Measurements from ENCODE around the gene MCOLN1.

Gene MCOLN1

DNA sequence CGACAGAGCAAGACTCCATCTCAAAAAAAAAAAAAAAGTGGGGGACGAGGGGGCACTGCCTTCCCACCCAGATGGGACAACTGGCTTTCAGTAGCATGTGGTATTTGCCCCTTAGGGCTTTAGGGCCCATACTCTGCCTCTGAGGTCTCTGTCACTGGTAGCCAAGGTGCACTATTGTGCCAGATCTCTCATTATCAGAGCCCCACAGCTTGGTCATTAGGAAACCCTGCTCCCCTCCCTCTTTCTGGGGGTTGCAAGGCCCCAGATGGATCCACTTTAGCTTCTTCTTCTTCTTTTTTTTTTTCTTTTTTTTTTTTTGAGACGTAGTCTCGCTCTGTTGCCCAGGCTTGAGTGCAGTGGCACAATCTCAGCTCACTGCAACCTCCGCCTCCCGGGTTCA lies 17.7 kb upstream of the MCOLN1 start:
- DNase-seq = no peak

DNA sequence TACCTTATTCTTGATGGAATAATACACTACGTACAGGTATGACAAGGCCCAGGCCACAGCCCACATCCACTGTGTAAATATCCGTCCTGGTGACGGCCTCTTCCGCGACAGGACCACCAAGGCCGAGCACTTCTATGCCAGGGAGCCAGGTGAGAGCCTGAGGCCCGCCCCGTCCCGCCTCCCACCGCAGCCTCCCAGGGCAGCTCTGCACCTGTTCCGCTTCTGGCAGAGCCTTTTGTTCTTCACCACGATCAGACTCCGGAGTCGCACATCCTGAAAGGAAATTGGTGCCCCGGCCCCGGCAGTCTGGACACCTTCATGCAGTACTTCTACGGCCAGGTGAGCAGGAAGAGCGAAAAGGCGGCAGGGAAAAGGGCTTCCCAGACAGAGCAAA lies 17.1 kb upstream of the MCOLN1 start:
- no peak for DNase-seq

DNA sequence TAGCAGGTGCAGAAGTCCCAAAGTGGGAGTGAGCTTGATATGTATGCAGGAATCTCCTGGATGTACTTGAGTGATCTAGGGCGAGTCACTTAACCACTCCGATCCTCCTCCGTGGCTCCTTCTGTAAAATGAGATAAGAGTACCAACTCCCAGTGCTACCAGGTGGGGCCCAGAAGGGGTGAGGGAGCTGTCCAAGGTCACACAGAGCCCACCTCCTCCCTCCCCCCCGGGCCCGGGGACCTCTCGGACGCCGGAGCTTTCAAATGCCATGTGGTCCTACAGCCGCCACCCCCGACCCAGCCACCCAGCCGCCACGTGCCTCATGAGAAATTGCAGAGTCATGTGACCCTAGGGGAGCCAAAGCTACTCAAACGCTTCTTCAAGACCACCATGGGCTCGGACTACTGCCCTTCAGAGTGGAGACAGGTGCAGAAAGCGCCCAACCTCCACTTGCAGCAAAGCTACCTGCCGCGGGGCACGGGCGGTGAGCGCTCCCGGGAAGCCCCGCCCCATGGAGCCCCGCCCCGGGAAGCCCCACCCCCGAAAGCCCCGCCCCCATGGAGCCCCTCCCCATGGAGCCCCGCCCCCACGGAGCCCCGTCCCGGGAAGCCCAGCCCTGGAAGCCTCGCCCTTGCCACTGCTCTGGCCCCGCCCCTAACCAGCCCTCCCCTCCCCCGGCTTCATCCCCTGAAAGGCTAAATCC lies 16.6 kb upstream of the MCOLN1 start:
- peak; percentile 23 for DNase-seq

DNA sequence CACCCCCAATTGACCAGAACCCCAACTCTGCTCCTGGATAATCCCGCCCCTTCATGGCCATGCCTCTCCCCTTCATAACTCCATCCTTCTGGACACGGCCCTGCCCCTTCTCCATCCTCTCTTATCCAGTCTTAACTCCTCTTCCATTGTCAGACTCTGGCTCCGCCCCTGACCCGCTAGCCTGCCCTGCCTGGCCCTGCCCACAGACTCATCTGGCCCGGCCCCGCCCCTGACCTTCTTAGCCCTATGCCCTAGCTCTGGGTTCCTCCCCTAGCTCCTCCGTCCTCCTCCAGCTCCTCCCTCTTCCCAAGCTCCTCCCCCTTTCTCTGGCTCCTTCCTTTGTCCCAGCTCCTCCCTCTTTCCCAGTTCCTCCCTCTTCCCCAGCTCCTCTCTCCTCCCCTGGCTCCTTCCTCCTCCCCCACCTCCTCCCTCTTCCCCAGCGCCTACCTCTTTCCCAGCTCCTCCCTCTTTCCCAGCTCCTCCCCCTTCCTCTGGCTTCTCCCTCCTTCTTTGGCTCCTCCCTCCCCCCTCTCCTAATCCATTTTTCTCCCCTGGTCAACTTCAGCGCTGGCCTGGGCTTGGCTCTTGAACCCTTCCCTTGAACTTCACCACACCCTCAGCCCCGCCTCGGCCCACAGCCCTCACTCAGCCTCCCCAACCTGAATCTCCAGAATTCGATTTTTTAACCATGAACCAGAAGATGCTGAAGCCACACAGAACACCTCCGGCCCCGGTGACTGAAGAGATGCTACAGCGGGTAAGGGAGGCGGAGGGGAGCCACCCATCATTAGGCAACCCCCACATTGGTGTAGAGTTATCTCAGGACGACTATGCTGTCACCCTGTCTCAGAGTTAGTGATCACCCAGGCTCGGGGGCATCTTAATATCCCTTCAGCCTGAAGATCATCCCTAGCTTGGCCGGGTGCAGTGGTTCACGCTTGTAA lies 15.8 kb upstream of the MCOLN1 start:
- DNase-seq = peak; percentile 70

DNA sequence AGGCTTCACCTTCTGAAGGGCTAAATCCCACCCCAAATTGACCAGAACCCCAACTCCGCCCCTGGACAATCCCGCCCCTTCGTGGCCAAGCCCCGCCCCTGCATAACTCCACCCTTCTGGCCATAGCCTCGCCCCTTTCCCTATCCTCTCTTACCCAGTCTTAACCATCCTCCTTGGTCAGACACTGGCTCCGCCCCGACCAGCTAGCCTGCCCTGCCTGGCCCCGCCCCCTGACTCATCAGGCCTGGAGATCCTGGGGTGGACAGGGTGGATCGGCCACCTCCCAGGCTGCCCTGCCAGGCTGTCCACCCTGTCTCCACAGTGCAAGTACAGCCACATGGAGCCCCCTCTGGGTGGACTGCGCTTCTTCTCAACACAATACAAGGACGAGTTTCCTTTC lies 14.5 kb upstream of the MCOLN1 start:
- DNase-seq = peak; percentile 73

DNA sequence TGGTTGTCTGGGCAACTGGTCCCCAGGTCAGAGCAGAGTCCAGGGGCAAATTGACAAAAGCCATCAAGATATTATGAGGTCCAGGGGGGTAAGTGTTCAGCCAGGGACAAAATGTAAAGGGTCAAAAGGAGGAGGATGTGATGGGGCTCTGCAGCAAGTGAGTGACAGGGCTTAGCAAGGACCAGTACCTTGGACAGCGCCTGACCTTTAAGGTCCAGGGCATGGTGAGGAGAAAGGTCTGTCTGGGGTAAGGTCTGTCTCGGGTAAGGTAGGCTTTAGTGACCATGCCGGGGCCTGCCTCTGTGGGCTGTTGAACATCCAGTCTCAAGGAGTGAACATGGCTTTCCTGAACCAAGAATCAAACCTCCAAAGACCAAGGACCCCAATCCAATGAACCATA lies 12.8 kb upstream of the MCOLN1 start:
- no peak for DNase-seq

DNA sequence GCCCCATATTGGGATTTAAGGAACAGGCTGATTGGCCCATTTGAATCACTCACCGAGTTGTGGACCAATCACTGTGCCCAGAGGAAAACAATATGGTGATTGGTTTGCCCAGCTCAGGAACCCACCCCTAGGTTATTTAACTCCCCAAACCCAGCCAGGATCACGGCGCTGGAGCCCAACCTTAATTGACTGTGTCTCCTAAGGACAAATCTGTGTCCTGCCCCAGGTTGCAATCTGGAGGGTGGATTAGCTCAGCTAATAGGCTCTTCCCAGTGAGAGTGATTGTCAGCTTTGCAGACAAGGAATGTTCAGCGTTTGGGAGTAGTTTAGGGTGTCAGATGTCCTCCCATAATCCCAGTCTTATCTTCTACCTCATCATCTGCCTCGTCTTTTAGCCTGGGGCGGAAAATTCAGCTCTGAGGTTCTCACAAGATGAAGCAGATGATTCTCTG lies 10.0 kb upstream of the MCOLN1 start:
- DNase-seq = no peak

DNA sequence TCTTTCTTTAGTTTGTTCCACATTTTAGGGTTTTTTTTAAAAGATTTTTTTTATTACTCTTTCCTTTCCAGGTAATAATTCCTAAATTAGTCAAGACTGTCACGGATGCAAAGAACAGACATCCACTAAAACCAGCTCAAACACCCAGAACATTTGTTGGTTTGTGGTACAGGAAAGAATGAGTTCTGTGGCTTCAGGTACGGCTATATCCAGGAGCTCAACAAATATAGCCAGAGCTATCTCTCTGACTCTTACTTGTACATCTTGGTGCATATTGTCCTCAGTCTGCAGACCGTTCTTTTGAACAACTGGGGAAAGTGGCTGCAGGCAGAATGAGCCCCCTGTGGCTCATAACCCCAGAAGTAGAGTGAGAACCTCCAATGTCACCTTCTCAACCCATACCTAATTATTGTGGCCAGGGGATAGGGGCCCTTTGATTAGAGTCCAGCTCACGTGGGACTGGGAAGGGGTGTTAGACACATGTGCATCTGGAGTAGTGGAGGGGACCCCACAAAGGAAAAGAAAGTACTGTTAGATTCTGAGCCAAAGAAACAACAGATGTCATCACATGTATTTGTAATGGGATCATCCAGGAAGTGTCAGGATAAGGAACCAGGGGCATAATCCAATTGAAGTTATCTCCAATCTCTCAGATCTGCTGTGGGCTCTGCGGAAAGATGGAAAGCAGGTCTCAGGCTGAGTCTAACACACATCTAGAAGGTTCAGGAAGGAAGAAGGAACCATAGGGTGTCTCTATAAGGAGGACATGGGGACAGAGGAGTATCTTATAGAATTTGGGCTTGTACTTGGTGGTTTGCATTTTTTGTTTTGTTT lies 8.4 kb upstream of the MCOLN1 start:
- DNase-seq = no peak

DNA sequence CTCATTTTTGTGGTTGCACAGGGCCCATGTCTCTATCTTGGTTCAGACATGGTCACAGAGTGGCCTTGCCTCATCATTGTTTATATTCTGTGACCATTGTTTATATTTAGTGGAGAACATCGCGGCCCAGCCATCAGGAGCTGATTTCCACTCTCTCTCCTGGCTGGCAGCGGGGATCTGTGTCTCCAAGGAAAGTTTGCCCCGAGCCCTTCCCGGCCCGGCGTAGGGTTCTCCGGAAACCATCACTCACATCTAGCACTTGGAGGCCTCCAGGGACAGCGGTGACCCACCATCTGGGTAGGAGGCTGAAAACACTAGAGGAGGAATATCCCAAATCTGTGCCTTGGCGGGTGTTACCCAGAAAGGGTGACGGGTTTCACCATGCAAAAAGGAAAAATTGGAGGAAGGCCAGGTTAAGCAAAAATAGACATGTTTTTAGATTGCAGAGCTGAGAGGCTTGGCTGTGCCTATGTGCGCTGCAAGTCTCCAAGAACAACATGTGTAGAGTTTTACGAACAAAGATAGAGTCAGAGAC lies 7.2 kb upstream of the MCOLN1 start:
- DNase-seq = no peak

DNA sequence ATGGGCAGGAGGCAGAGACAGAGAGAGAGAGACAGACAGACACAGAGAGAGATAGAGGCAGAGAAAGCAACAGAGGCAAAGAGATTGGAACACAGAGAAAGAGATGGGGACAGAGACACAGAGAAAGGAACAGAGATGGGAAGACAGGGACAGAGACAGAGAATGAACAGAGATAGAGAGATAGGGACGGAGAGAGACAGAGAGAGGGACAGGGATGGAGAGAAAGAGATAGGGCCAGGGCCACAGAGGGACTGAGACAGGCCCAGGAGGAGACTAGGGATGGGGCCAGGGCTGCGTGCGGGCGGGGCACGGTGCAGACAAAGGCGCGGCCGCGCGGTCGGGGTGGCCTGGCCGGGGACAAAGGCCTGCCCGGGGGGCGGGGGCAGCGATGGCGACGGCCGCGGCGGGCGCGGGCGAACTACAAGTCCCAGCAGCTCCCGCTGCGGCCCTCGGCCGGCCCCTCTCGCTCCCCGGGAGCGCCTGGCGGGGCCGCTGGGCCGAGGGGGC lies 6.7 kb upstream of the MCOLN1 start, which contains the start of gene ZNF358:
Gene ZNF358, plus strand, starts transcription at position 459 of the 507 bp plus-strand sequence. CDS start 3,140 bp downstream, outside the sequence.
- DNase-seq = peak; percentile 38

DNA sequence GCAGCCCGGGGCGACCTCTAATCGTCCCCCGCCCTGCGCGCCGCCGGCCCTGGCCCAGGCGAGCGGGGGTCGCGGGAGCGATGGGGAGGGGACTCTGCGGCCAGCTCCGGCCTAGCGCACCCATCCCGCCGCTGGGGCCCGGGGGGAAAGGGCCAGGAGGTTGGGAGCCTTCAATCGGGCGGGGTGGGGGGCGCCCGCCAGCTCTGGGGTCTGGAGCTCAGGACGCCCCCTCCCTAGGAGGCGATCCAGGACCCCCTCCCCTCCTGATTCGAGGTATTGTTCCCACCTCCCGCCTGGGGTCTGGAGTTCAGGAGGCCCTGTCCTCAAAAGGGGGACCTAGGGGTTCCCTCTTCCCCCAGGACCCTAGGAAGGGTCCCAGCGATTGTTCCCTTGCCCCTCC lies 6.1 kb upstream of the MCOLN1 start:
- DNase-seq = no peak

DNA sequence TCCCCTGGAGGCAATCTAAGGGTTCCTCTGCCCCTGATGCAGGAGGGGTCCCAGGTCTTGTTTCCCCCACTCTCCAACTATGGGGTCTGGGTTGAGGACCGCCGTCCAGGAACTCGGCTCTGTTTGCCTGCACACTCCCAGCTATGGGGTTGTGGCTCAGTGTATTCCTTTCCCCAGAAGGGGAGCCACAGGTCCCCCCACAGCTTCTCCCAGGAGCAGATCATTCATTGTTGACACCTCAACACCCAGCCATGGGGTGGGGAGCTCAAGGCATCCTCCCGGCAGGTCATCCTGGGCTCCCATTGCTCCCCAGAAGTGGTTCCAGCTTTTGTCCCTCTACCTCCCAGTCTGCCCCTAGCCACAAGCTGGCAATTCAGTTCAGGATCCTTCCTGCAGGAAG lies 5.5 kb upstream of the MCOLN1 start:
- no peak for DNase-seq

DNA sequence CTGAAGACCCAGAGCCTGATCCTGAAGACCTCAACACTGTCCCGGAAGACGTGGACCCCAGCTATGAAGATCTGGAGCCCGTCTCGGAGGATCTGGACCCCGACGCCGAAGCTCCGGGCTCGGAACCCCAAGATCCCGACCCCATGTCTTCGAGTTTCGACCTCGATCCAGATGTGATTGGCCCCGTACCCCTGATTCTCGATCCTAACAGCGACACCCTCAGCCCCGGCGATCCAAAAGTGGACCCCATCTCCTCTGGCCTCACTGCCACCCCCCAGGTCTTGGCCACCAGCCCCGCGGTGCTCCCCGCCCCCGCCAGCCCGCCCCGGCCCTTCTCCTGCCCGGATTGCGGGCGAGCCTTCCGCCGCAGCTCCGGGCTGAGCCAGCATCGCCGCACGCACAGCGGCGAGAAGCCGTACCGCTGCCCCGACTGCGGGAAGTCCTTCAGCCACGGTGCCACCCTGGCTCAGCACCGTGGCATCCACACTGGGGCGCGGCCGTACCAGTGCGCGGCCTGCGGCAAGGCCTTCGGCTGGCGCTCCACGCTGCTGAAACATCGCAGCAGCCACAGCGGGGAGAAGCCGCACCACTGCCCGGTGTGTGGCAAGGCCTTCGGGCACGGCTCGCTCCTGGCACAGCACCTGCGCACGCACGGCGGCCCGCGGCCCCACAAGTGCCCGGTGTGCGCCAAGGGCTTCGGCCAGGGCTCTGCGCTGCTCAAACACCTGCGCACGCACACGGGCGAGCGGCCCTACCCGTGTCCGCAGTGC lies 2.9 kb upstream of the MCOLN1 start:
- DNase-seq = no peak

DNA sequence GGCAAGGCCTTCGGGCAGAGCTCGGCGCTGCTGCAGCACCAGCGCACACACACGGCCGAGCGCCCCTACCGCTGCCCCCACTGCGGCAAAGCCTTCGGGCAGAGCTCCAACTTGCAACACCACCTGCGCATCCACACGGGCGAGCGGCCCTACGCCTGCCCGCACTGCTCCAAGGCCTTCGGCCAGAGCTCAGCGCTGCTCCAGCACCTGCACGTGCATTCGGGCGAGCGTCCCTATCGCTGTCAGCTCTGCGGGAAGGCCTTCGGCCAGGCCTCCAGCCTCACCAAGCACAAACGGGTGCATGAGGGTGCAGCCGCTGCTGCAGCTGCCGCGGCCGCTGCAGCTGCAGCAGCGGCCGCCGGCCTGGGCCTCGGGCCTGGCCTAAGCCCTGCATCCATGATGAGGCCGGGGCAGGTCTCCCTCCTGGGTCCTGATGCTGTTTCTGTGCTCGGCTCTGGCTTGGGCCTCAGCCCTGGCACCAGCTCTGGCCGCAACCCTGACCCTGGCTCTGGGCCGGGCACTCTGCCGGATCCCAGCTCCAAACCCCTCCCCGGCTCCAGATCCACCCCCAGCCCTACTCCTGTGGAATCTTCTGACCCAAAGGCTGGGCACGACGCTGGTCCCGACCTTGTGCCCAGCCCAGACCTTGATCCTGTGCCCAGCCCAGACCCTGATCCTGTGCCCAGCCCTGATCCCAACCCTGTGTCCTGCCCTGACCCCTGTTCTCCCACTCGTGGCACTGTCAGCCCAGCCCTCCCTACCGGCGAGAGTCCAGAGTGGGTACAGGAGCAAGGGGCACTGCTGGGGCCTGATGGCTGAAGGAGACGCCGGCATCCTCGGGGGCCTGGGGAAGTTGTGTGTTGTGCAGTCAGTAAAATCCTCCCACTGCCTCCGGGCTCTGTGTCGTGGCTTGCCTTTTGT lies 2.0 kb upstream of the MCOLN1 start:
- no peak for DNase-seq

DNA sequence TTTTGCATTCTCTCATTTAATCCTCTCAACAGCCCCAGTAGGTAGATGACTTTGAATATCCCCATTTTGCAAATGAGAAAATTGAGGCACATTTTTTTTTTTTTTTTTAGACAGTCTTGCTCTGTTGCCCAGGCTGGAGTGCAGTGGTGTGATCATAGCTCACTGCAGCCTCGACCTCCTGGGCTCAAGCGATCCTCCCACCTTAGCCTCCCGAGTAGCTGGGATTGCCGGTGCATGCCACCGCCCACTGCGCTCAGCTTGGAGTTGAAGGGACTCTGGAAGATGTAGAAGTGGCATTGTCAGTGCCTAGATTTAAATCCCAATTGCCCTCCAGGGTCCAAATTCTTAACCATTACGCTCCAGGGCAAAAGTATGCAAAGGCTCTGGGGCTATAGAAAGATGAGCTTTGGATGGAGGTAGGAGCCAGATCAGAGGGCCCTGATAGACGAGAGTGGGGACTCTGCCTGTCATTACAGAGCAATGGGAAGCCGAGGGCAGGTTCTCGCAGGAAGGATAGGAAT lies 813 bp upstream of the MCOLN1 start:
- DNase-seq = no peak

DNA sequence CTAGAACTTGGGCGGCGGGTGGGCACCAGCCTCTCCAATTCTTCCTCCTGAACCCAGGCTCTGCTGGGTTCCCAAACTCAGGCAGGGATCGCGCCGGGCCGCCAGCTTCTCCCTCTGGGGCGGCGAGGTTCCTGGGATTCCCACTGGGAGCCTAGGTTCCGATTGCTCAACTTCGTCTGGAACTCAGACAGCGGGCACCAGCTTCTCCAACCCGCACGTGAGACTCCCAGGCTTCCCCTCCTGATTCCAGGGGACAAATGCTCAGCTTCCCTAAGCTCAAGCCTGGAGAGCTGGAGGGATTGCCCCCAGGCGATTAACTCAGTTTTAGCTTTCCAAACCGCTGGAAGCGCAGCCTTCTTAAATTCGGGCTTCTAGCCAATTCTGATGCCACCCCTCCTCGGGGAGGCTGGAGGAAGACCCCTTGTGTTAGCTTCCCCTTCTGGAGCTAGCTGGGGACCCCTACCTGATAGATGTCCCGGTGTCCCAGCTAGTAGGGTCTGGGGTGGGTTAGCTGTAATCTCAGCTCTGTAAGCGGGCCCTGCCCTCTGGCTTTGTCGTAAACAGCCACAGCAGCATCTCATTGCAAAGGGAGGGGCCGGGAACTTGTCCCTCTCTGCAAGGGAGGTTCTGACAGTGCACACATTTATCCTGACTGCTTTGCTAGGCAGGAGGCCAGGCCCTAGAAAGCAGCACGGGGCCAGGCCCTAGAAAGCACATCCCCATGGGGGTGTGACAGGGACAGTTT lies 671 bp downstream of the MCOLN1 start:
- DNase-seq = no peak

DNA sequence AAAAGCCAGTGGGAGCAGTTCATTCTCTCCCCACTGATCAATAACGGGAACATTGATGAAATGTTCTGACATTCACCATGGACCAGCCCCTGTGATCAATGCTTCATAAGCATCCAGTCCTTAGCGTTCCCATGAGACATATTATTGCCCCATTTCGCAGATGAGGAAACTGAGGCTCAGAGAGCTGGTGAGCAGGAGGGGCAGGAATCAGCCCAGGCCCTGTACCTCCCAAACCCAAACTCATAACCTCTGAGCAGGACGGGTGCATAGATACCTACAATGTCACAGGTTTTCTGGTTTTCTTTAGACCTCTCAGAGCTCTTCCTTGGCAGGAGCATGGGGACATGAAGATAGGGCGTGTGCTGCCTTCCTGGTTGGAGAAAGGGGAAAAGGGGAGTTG lies 2.1 kb downstream of the MCOLN1 start:
- DNase-seq = no peak

DNA sequence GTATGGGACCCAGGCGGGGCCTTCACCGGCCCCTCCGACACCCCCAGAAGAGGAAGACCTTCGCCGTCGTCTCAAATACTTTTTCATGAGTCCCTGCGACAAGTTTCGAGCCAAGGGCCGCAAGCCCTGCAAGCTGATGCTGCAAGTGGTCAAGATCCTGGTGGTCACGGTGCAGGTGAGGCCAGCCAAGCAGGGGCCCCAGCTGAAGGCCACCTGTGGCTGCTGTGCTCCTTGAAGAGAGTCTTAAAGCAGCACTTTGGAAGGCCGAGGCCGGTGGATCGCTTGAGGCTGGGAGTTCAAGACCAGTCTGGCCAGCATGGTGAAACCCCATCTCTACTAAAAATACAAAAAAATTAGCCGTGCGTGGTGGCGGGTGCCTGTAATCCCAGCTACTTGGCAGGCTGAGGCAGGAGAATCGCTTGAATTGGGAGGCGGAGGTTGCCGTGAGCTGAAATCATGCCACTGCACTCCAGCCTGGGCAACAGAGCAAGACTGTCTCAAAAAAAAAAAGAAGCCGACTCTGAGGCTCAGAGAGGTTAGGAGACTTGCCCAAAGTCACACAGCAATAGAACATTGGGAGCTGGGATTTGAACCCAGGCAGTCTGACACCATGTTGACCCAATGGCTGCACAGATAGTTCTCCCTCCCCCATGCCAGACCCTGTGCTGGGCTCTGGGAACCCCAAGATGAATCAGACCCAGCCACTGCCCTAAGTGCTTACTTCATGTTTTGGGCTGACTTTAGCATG lies 2.7 kb downstream of the MCOLN1 start:
- DNase-seq = no peak
